DMS 273 (cell line): ENCODE data around the gene ABCE1.
"Not testable (repeated sequence)": the region's sequence is repeated elsewhere in the genome, so short reads cannot be mapped to it uniquely, and the experiment has no call there.

ENCODE experiments used
- DNase-seq: peaks from one replicate; lab custom pipeline; 2025; ENCODE audit not compliant: unreplicated experiment; lab: John Stamatoyannopoulos, UW

Gene ABCE1

DNA sequence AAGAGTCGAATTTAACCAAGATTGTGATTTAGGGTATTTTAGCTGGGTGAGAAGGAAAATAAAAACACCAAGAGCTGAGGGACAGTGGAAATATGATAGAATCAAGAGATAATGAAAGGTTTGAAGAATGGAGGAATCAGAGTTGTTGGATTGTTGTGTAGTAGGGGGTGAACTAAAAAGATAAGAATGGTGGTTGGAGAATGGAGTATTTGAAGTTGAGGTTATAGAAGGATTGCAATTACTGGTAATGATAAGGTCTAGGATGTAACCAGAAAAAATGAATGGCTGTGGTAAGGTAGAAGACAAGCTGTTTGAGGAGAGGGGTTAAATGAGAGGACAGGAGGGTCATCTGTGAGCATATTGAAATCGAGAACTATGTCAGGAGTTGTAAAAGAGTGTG is 4.5 kb downstream of the ABCE1 start:
- DNase-seq = no peak

DNA sequence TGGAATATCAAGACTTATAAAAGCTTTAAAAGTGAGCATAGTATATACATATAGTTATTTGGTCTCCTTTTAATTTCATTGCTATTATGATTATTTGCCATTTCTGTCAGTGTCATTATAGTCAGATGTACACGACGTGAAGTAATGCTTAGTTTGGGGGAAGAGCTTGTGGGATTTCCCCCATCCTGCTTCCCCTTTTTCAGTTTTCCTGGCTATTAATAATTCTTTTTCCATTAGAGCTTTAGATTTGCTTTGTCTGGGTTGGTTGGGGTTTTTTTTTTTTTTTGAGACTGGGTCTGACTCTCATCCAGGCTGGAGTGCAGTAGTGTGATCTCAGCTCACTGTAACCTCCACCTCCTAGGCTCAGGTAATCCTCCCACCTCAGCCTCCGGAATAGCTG is 5.4 kb downstream of the ABCE1 start:
- no peak for DNase-seq

DNA sequence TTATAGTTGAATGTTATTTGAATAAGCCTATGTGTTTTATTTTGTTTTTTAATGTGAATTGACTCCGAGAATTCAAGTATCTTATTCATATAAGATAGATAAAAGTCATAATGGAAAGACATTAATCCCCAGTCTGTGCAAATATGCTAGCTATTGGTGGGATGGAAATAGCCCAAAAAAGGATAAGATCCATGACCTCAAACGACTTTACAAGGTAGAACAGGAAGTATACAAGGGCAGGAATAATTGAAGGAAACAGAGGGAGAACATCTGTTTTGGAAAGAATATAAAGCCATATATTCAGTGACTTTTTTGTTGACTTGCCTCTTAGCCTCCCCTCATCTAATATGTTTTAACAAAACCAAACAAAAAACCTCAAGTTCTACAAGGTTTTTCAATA is 9.0 kb downstream of the ABCE1 start:
- DNase-seq = no peak

DNA sequence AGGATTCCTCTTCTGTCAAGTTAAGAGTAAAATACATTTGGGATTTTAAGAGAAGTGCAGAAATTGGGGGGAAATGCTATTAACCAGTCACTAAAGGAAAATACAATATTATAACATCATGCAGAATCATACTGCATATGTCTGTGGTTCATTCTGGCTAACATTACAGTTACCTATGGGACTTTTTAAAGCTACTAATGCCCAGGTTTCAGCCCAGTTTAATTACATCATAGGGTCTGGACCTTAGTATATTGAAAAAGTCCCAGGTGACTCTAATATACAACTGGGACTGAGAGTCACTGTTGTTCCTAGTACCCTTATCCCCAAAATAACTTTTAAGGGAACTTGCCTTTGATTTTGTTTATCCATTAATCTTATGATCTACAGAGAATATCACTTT is 10.0 kb downstream of the ABCE1 start:
- DNase-seq = no peak

DNA sequence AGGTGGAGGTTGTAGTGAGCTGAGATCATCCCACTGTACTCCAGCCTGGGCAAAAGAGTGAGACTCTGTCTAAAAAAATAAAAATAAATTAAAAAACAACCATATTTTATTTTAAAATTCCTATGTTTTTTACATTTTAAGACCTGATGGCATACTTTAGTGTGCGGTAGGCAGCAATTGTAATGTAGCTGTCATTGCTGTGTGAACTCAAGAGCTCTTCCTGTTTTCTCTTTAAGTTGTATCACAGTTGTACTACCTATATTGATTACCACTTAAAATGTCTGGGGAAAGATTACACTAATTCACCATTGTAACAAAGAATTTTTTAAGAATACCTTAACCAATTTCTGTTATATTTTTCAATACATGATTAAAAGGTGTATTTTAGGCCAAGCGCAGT is 27.3 kb downstream of the ABCE1 start:
- no peak for DNase-seq

- DNase-seq = no peak
Observed at GRCh38 chr4:145130130-145130529, 32.0 kb downstream of the ABCE1 start.

- peak; percentile 11 for DNase-seq
Observed at GRCh38 chr4:145130788-145131399, 32.8 kb downstream of the ABCE1 start.

GRCh38 chr4:145131848-145132247 is 33.7 kb downstream of the ABCE1 start:
- no peak for DNase-seq

DNA sequence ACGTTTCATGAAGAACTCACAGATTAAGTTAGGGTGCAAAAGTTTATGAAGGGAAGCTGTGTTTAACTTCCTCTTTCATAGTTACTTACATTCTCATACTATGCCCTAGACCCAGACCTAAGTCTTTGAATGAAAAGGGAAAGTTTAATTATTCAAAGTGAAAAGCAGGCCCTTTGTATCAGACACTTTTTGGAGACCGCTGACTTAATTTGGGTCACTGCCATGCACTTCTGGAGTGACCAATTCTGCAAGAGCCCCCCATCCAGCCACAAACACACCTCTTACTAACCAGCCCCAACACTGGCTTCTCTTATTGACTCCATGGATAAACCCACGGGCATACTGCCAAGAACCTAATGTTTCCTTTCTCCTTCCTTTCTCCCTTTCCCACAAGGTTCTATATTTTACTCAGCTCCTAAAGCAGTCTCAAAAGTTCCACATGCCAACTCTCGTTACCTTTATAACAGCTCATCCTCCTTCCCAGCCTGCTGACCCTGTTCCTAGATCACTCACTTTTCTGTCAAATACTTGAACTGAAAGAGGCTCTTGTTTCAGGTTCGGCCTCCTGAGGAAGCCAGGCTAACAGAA is 34.5 kb downstream of the ABCE1 start:
- DNase-seq = peak; percentile 22

- DNase-seq = not testable (repeated sequence)
Observed at GRCh38 chr4:145136219-145136618, 38.1 kb downstream of the ABCE1 start.

- DNase-seq = no peak
Observed at GRCh38 chr4:145148980-145149379, 50.9 kb downstream of the ABCE1 start.

- DNase-seq = no peak
Observed at GRCh38 chr4:145153181-145153903, 55.2 kb downstream of the ABCE1 start.

DNA sequence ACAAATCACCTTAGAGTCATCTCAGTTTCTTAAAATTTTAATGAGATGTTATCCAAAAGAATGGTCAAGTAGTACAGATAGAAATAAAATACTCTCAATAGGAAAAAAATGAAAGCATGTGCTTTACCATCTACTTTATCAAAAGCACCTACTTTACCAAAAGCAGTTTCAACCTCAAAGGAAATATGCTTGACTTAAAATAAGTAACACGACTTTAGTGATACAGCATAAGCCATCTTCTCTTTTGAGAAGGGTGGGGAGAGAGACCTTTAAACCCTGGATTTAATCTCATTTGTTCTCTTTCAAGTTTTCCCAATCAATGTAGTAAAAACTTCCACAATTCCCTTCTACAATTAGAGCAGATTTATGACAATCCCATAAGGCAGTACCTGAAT is 55.8 kb downstream of the ABCE1 start:
- DNase-seq = no peak

- DNase-seq = peak; percentile 15
Observed at GRCh38 chr4:145154573-145154972, 56.5 kb downstream of the ABCE1 start.

DNA sequence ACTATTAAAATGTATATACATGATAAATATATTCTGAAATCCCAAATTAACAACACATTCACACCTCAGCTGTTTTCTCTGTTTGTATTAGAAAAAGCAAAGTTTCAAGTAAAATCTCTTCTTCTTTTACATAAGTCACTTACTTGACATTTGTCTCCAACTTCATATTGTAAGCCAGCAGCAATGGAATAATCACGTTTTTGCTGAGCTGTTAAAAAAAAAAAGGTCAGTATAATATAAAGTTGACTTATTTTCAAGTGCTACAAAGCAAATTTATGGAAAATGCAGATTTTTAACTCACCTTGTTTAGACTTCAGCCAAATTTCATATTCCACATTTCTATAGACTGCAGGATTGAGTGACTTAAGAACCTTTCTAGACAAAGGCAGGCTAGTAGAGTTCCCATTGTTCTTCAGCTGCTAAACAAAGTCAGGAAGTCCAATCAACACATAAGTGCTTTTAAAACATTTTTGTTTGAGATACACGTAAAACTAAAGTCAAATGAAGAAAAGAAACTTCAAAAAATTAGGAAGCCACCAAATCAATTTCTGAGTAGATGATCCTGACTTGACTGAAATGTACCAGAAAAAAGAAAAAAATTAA is 57.3 kb downstream of the ABCE1 start:
- DNase-seq = no peak

DNA sequence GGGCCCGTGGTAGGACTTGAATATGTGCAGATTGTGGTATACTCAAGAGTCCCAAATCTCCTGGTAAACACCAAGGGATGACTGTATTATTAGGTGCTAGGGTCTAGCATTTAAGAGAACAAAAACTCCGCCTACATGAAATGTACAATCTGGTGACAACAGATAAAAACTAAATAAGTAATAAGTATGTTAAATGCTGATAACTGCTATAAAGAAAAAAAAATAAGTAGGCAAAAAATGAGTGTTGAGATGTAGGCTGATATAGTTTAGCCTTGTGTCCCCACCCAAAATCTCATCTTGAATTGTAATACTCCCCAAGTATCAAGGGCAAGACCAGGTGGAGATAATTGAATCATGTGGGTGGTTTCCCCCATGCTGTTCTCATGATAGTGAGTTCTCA is 58.9 kb downstream of the ABCE1 start:
- DNase-seq = no peak

DNA sequence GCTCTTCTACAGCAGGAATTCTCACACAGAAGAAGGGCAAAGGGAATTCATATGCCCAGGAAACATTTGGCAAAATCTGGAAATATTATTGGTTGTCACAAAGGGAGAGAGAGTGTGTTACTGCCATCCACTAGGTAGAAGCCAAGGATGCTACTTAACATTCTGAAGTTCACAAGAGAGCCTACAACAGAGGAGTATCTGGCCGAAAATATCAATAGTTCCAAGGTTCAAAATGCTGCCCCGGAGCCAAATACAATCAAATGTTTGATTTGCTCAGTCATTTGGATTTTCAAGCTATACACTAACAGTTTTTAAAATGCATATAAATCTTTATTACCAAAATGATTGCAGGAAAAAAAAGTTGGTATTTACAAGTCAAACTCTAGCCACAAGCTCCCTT is 63.4 kb downstream of the ABCE1 start:
- no peak for DNase-seq

GRCh38 chr4:145167887-145168286 is 69.8 kb downstream of the ABCE1 start:
- no peak for DNase-seq

- no peak for DNase-seq
Observed at GRCh38 chr4:145168581-145169187, 70.6 kb downstream of the ABCE1 start.

DNA sequence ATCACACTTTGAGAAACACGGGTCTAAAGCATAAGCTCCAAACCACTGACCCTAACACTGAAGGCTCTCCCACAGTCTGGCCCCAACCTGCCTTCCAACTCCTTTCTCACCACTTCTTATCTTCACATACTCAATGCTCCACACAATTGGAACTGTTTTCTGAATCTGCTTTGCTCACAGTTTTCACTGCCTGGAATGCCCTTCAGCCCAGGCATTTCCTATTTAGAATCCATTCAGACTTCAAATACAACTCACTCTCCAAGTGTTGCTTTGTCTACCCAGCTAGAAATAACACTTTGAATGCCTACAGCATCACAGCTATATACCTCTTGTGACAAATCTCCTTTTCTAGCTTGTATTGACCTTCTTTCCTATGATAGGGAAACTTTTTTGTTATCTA is 72.1 kb downstream of the ABCE1 start:
- DNase-seq = no peak

- no peak for DNase-seq
Observed at GRCh38 chr4:145171911-145172310, 73.8 kb downstream of the ABCE1 start.
